ENCODE data around the gene PLAAT3.
"Not testable (repeated sequence)": the region's sequence is repeated elsewhere in the genome, so short reads cannot be mapped to it uniquely, and the experiment has no call there.

Gene PLAAT3

DNA sequence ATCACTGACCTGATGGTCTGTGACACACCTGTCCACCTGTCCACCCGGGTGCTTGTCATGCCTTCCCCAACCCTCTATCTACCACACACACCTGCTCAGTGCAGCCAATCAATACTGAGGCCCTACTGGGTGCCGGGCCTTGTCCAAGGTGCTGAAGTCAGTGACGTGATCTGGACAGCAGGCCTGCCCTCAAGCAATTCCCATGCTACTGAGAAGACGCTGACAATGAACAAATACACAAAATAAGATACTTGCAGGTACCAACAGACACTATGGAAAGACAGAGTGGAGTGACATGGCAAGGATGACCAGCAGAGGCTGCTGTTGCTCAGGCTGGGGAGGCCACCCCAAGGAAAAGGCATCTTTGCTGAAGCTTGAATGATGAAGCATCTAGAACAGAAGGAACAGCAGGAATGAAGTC, 21.2 kb downstream of the PLAAT3 start:
- no peaks in the 10 kb centered on the region for H3K9me3 Mint-ChIP-seq
- H3K4me1 Mint-ChIP-seq: peaks cover 12% of the 10 kb centered on the region
- H3K27ac Mint-ChIP-seq: no peak overlapping the region
- peaks cover 20% of the 10 kb centered on the region for H3K36me3 Mint-ChIP-seq
- H3K4me3 Mint-ChIP-seq: no peak overlapping the region
- H3K27me3 Mint-ChIP-seq: no peaks in the 10 kb centered on the region
- ATAC-seq: no peak

DNA sequence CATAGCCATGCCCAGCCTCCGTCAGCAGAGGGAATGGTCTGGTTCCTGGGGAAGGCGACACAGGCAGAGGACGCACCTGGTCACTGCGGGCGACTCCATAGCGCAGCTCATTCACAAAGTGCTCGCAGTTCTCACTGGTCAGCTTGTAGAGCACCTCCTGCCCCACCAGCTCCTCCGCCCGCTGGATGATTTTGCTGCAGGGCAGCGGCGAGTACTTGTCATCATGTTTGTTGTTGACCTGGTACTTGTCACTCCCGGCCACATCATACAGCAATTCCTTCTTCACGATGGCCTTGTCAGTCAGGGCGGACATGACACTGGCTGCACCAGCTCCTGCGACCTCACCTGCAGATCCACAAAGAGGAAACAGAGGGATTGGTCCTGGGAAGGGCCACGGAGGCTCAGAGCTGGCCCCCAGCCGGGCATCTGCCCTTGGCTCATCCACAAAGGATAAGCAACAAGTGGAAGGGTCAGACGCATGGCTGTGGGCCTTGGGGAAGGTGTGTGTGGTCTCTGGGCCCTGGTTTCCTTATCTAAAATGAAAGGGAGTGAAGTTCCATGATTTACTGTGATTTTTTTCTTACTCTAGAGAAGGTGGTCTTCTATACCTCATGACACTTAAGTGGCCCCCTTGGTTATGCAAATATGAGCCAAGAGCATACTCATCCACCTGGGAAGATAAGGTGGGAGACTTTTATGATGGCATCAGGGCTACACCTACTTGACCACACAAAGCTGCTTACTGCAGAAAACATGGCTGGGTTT, 24.0 kb downstream of the PLAAT3 start:
- ATAC-seq: no peak
- H3K36me3 Mint-ChIP-seq: peaks cover 29% of the 10 kb centered on the region
- H3K4me1 Mint-ChIP-seq: peaks cover 12% of the 10 kb centered on the region
- no peak overlapping the region for H3K4me3 Mint-ChIP-seq
- H3K9me3 Mint-ChIP-seq: no peaks in the 10 kb centered on the region
- H3K27me3 Mint-ChIP-seq: no peaks in the 10 kb centered on the region
- no peak overlapping the region for H3K27ac Mint-ChIP-seq

DNA sequence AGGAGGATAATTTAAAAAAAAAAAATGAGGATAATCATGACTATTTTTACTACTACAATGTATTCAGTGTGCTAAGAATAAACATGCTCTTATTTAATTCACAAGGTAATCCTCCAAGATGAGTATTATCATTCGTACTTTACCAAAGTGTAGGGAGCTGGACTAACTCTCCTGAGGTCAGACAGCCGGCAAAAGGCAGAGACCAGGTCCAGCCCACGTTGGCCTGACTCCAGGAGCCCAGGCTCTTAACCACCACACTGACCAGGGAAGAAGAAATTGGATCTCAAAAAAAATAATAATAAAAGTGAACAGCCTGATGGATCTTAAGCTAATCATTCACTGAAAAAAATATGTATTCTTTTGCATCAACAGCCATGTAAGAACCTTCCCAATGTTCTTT, 25.2 kb downstream of the PLAAT3 start:
- no peak for ATAC-seq
- Mint-ChIP-seq H3K9me3 (no peaks in the 10 kb centered on the region), H3K4me1 (peaks cover 6% of the 10 kb centered on the region), H3K4me3 (no peak overlapping the region), H3K27me3 (no peaks in the 10 kb centered on the region), H3K27ac (no peak overlapping the region), H3K36me3 (peaks cover 29% of the 10 kb centered on the region)

DNA sequence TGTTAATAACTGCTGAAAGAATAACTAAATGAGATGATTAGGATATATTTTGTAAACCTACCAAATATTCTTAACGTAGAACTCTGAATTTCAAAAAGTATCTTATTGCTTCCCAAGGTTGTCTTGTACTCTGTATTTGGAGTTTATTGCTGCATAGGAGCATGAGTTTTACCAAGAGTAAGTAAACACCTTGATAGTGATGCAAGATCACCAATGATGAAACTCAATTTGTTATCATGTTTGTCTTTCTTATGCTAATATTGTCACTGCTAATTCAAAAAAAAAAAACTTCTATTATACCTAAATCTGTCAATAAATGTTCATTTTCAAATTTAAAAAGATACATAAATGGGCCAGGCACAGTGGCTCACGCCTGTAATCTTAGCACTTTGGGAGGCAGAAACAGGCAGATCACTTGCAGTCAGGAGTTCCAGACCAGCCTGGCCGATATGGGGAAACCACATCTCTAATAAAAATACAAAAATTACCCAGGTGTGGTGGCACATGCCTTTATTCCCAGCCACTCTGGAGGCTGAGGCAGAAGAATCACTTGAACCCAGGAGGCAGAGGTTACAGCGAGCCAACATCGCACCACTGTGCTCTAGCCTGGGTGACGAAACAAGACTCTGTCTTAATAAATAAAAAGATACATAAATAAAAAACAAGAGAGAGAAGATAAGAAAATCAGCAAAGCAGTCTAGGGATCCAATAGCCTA, 27.6 kb downstream of the PLAAT3 start:
- H3K36me3 Mint-ChIP-seq: peaks cover 30% of the 10 kb centered on the region
- H3K27me3 Mint-ChIP-seq: no peaks in the 10 kb centered on the region
- peaks cover 6% of the 10 kb centered on the region for H3K9me3 Mint-ChIP-seq
- ATAC-seq: no peak
- no peak overlapping the region for H3K4me3 Mint-ChIP-seq
- H3K27ac Mint-ChIP-seq: no peak overlapping the region
- H3K4me1 Mint-ChIP-seq: no peaks in the 10 kb centered on the region

DNA sequence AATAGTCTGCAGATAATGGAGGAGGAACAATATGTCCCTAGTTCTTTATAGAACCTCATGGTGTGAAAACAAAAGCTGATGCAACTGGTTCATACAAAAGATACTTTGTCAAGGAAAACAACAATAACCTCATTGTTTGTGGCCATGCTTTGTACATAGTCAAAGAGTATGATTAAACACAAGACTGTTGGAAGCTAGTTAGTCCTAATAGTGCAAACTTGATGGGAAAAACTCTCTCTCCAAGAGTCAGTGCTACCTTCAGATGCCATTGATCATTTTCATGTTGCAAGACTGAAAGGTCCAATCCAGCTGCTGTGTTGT, 30.9 kb downstream of the PLAAT3 start:
- H3K4me3 Mint-ChIP-seq: no peak overlapping the region
- no peaks in the 10 kb centered on the region for H3K27me3 Mint-ChIP-seq
- no peak for ATAC-seq
- peaks cover 15% of the 10 kb centered on the region for H3K9me3 Mint-ChIP-seq
- no peak overlapping the region for H3K27ac Mint-ChIP-seq
- H3K4me1 Mint-ChIP-seq: no peaks in the 10 kb centered on the region
- H3K36me3 Mint-ChIP-seq: peaks cover 41% of the 10 kb centered on the region

DNA sequence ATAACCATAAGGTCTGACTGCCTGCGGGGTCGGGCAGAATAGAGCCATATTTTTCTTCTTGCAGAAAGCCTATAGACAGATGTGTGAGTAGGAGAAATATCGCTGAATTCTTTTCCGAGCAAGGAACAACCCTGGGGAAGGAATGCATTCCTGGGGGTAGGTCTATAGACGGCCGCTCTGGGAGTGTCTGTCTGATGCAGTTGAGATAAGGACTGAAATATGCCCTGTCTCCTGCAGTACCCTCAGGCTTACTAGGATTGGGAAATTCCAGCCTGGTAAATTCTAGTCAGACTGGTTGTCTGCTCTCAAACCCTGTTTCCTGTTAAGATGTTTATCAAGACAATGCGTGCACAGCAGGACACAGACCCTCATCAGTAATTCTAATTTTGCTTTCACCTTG, 33.0 kb downstream of the PLAAT3 start:
- H3K4me3 Mint-ChIP-seq, H3K27ac Mint-ChIP-seq, ATAC-seq, H3K27me3 Mint-ChIP-seq, H3K4me1 Mint-ChIP-seq: not testable (repeated sequence)
- Mint-ChIP-seq H3K36me3 (peaks cover 32% of the 10 kb centered on the region), H3K9me3 (peaks cover 15% of the 10 kb centered on the region)

DNA sequence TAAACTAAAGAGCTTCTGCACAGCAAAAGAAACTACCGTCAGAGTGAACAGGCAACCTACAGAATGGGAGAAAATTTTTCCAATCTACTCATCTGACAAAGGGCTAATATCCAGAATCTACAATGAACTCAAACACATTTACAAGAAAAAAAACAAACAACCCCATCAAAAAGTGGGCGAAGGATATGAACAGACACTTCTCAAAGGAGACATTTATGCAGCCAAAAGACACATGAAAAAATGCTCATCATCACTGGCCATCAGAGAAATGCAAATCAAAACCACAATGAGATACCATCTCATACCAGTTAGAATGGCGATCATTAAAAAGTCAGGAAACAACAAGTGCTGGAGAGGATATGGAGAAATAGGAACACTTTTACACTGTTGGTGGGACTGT, 35.4 kb downstream of the PLAAT3 start:
- H3K4me3 Mint-ChIP-seq, H3K27me3 Mint-ChIP-seq, H3K27ac Mint-ChIP-seq, ATAC-seq: not testable (repeated sequence)
- Mint-ChIP-seq H3K9me3 (peaks cover 15% of the 10 kb centered on the region), H3K4me1 (peaks cover 13% of the 10 kb centered on the region), H3K36me3 (peaks cover 32% of the 10 kb centered on the region)

DNA sequence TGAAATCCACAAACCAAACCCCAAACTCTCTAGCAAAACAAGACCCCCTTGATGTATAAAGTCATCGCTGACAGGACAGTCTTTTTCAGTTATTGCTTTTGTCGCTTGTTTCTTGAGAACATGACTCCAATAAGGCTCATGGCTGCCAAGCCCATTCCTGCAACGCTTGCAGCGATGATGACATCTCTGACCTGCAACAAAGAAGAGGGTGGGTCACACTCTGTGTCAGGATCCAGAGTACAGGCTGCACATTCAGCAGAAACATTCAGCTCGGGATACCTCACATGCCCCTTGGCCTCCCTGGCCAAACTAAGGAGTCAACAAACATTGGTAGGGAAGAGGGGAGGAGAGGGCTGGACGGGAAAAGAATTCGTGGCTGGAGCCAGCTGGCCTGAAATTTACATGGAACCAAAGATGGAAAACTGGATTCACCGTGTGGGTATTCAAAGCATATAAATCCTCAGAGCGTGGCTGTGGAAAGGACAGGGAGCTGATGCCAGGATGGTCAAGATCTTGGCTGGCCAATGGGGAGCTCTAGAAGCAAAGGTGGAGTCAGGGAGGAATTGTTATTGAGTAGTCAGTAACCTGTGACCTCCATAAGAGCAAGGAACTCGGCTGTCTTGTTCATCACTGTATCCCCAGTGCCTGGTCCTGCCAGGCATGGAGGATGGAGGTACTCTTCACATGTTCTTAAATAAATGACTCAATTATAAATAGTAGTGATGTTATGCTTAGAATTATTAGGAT, 39.2 kb downstream of the PLAAT3 start:
- ATAC-seq: no peak
- peaks cover 13% of the 10 kb centered on the region for H3K36me3 Mint-ChIP-seq
- H3K27ac Mint-ChIP-seq: peak overlapping the region; percentile 53
- H3K4me3 Mint-ChIP-seq: peak overlapping the region; percentile 49
- H3K4me1 Mint-ChIP-seq: peaks cover 37% of the 10 kb centered on the region
- peaks cover 3% of the 10 kb centered on the region for H3K9me3 Mint-ChIP-seq
- H3K27me3 Mint-ChIP-seq: no peaks in the 10 kb centered on the region

DNA sequence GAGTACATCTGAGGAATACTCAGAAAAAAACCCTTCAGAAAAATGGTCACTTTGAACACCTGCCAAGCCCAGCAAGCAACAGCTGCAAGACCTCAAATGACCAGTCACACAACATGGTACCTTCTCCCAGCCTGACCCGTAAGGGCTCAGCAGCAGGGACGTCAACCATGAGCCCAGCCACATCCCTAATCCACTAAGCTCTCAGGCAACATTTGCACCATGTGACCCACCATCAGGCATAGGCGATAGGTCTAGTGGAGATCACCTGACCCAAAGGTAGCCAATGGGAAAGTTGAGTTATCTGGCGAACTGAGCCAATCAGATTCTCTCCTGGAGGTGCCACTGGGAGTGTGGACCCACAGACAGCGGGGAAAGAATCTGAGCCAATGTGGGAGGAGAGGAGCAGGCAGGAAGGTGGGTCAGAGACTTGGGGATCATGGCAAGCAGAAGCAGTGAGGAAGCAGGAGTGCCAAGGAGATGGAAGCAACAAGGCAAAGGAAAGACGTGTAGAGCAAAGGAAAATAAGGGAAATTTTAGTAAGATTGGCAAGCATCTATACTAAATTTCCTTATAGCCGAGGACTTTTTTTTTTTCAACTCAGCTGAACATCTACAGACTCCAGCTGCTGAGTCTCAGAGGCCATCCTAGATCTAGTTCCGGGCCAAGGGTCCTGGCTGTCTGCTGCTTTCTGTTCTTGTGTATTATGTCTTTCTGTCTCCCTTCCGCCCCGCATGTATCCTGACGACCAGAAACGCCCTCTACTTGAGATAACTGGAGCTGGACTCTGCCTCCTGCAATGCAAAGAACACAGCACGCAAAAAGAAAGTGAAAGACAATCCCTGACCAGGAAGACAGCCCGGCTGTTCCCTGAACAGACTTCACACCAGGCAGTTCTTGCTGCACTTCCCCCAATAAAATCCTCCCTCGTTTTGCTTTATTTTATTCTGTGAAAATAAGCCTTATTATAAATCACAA, 40.1 kb downstream of the PLAAT3 start:
- peak overlapping the region; percentile 53 for H3K27ac Mint-ChIP-seq
- H3K4me1 Mint-ChIP-seq: peaks cover 37% of the 10 kb centered on the region

DNA sequence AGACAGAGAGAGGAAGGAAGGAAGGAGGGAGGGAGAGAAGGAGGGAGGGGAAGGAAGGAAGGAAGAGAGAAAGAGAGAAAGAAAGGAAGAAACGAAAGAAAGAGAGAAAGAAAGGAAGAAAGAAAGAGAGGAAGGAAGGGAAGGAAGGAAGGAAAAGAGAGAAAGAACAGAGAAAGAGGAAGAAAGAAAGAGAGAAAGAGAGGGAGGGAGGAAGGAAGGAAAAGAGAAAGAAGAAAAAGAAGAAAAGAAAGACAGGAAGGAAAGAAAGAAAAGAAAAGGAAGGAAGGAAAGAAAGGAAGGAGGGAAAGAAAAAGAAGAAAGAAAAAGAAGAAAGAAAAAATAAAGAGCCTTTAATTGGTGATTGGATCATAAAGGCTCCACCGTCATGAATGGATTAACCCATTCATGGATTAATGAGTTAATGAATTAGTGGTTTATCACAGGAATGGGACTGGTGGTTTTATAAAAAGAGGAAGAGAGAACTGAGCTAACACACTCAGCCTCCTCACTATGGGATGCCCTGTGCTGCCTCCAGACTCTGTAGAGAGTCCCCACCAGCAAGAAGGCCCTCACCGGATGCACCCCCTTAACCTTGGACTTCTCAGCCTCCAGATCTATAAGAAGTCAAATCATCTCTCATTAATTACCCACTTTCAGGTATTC, 42.1 kb downstream of the PLAAT3 start:
- ATAC-seq: peak; percentile 85
- Mint-ChIP-seq H3K27ac (no peak overlapping the region), H3K27me3 (no peaks in the 10 kb centered on the region), H3K36me3 (no peaks in the 10 kb centered on the region), H3K9me3 (no peaks in the 10 kb centered on the region), H3K4me1 (peaks cover 47% of the 10 kb centered on the region), H3K4me3 (no peak overlapping the region)

More for the DNA sequence above, 40.1 kb downstream of the PLAAT3 start:
- peaks cover 3% of the 10 kb centered on the region for H3K9me3 Mint-ChIP-seq
- H3K27me3 Mint-ChIP-seq: no peaks in the 10 kb centered on the region
- peaks cover 5% of the 10 kb centered on the region for H3K36me3 Mint-ChIP-seq
- peak overlapping the region; percentile 49 for H3K4me3 Mint-ChIP-seq
- ATAC-seq: no peak

DNA sequence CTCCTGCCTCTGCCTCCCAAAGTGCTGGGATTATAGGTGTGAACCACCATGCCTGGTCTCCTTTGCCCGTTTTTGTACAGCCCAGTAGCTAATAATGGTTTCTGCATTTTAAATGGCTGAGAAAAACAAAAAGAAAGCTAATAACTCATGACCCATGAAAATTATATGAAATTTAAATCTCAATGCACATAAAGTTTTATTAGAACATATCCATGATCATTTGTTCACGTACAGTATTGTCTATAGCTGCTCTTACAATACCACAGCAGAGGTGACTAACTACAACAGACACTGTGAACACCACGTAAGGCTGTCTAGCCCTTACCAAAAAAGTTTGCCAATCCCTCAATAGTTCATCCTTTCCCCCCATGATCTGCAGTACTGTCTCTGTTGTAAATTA, 44.7 kb downstream of the PLAAT3 start:
- Mint-ChIP-seq H3K9me3 (no peaks in the 10 kb centered on the region), H3K4me1 (peaks cover 57% of the 10 kb centered on the region), H3K27ac (no peak overlapping the region), H3K4me3 (no peak overlapping the region), H3K27me3 (no peaks in the 10 kb centered on the region), H3K36me3 (no peaks in the 10 kb centered on the region)
- ATAC-seq: no peak

DNA sequence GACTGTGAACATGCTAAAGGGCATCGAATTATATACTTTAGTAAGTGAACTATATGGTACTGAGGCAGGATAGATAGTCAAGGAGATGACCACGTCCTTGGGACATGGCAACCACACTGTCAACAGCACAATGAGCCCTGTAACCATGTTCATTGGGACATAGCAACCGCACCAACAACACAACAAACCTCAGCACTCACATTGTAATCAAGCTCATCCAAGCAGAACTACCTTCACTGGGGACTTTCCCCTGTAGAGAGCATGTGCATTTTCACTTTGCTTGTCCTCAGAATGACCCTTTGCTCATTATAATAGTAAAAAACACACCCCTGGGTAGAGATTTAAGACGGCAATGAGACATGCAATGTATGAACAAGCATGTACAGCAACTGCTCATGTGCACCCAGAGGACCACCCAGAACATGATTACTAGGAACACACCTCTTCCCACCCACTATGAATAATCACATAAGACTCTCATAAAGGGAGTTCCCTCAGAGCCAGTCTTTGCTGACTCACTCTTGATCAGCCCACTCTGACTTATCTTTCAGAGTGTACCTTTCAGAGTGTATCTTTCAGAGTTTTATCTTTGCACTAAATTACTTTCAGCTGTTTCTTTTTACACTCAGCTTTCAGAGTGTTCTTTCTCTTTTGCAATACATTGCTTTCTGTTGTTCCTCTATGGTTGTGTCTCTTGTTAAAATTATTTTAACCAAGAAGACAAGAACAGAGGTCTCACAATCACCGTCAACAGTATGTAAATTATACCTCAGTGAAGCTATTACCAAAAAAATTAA, 47.0 kb downstream of the PLAAT3 start:
- H3K27ac Mint-ChIP-seq: peak overlapping the region; percentile 90
- peaks cover 51% of the 10 kb centered on the region for H3K4me1 Mint-ChIP-seq
- no peaks in the 10 kb centered on the region for H3K27me3 Mint-ChIP-seq

DNA sequence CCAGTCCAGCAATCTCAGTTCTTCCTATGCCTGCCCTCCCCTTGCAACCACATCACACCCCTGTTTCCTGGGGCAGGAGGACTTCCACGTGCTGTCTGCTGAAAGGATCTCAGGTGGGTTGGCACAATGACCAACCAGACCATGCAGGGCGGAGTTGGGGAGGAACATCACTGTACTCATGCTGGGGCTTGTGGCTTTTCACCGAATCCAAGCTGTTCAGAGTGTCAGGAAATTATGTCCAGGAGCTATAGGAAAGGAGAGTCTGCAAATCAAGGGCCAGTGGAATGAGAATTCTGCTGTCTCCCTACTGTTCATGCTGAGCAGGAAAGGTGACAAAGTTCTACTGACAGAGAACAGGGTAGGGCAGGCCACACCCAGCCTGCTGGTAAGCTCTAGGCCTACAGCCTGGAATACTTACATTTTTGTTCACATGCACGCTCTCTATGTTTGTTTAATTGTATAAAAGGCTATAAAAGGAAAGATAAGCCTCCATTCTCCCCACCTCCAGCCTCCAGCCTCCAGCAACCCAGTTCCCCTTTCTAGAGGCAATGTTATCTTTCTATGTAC, 49.4 kb downstream of the PLAAT3 start:
- Mint-ChIP-seq H3K9me3 (no peaks in the 10 kb centered on the region), H3K36me3 (no peaks in the 10 kb centered on the region), H3K27ac (no peak overlapping the region), H3K4me1 (peaks cover 40% of the 10 kb centered on the region), H3K27me3 (peaks cover 7% of the 10 kb centered on the region), H3K4me3 (no peak overlapping the region)
- no peak for ATAC-seq

More for the DNA sequence above, 47.0 kb downstream of the PLAAT3 start:
- H3K36me3 Mint-ChIP-seq: no peaks in the 10 kb centered on the region
- no peaks in the 10 kb centered on the region for H3K9me3 Mint-ChIP-seq
- ATAC-seq: peak; percentile 97
- H3K4me3 Mint-ChIP-seq: peak overlapping the region; percentile 57

All from stimulated activated memory B cell treated with anti-CD40 and anti-IgM and Interleukin-4, amounts not matched to agents 10 μg/mL and 1 μg/mL and 100 μg/mL, for 72 hours (primary cell).